Endothelial cell of umbilical vein (primary cell): ENCODE data around the gene EHBP1L1.

Experiments
- CTCF ChIP-seq, 2 donors: IDR thresholded peaks; 1 replicate in 1 of 2; 2 replicates in 1 of 2; pipeline ENCODE4 v1.5.1; 2011; ENCODE audit warnings: low read length in 2 of 2, mild to moderate bottlenecking in 2 of 2, moderate library complexity in 2 of 2, control low read depth in 1 of 2, inconsistent platforms in 1 of 2, low read depth in 1 of 2; ENCODE audit not compliant: insufficient read depth in 1 of 2; ENCODE audit errors: extremely low read depth in 1 of 2
- EZH2 ChIP-seq: IDR thresholded peaks from 2 replicates; pipeline ENCODE4 v1.6.1; 2012; ENCODE audit warnings: borderline replicate concordance, low read depth, mild to moderate bottlenecking, moderate library complexity, low read length, inconsistent platforms; ENCODE audit not compliant: severe bottlenecking
- JUN ChIP-seq: IDR thresholded peaks from 2 replicates; pipeline ENCODE4 v1.6.1; 2011; ENCODE audit warnings: borderline replicate concordance, low read depth; ENCODE audit not compliant: insufficient read length, insufficient read depth
- MYC ChIP-seq: IDR thresholded peaks from one replicate; pipeline ENCODE4 v1.6.1; 2011; ENCODE audit warnings: mild to moderate bottlenecking, low read depth, low read length
- POLR2A ChIP-seq: IDR thresholded peaks from 2 replicates; pipeline ENCODE4 v1.6.1; 2012; ENCODE audit warnings: low read depth, mild to moderate bottlenecking, control low read depth, low read length
- POLR2AphosphoS5 ChIP-seq: IDR thresholded peaks from 2 replicates; pipeline ENCODE4 v1.6.1; 2012; ENCODE audit warnings: low read depth, mild to moderate bottlenecking, control low read depth, low read length, moderate library complexity; ENCODE audit not compliant: insufficient read depth

GRCh38 chr11:65612691-65613090, 36.8 kb downstream of the EHBP1L1 start:
- no peak for TF ChIP-seq CTCF (IDR thresholded peaks at IDR 0.05; ENCODE audit: extremely low read depth in 1 of 2, insufficient read depth in 1 of 2, low read depth in 1 of 2, low read length in 2 of 2)
- TF ChIP-seq POLR2A: no peak
- no peak for TF ChIP-seq EZH2
- no peak for TF ChIP-seq POLR2AphosphoS5
- no peak for TF ChIP-seq MYC
- no peak for TF ChIP-seq JUN
